Measurements from ENCODE around the gene TRIP6. TPM values are rescaled to one million over a fixed set of nuclear protein-coding genes. Genes with fewer than 3 reads are reported as not detected.

Gene TRIP6, protein sequence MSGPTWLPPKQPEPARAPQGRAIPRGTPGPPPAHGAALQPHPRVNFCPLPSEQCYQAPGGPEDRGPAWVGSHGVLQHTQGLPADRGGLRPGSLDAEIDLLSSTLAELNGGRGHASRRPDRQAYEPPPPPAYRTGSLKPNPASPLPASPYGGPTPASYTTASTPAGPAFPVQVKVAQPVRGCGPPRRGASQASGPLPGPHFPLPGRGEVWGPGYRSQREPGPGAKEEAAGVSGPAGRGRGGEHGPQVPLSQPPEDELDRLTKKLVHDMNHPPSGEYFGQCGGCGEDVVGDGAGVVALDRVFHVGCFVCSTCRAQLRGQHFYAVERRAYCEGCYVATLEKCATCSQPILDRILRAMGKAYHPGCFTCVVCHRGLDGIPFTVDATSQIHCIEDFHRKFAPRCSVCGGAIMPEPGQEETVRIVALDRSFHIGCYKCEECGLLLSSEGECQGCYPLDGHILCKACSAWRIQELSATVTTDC
- 10 to 100 TPM; 60.2 to 89.9 (median 81.2) TPM for total RNA-seq

DNA sequence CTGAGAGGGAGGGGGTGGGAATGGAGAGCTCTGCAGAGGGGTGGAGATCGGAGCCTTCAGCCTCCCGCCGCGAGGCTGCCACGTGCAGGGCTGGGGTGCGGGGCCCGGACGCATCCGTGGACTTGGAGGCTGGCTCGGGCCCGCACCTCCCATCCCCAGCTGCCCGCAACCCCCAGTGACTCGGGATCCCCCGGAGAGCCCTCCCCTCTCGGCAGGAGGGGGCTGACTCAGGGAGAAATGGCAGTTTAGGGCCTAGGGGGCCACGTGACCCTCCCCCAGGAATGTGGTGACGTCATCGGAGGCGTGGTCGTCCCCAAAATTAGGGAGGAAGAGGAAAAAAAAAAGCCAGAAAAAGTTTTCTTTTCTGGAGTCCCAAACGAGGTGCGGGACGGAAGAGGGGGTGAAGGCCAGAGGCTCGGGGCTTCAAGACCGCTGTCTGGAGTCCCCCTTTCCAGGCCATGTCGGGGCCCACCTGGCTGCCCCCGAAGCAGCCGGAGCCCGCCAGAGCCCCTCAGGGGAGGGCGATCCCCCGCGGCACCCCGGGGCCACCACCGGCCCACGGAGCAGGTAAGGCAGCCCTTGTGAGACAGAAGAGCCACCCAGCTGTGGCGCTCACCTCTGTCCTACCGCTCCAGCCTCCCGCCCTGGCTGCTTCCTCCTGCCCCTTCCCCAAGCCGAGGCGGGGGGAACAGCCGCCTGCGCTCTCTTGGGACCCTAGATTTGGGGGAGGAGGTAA, at the start of gene TRIP6:
Gene TRIP6, plus strand, starts transcription at position 348 of the 736 bp plus-strand sequence. Its CDS starts 111 bp downstream, at position 459.
- Histone ChIP-seq H3K36me3 (peaks cover 9 to 51% (median 30%) of the 10 kb centered on the region in 4 donors), H3K4me1 (peaks cover 30 to 55% (median 50%) of the 10 kb centered on the region in 4 donors), H3K9me3 (no peaks in the 10 kb centered on the region), H3K27ac (replicated peaks in 1 of 4) (peak within 1 kb of the TSS; percentile 95 to 99 (median 97)), H3K27me3 (no peaks in the 10 kb centered on the region), H3K4me3 (peak within 1 kb of the TSS; percentile 79 to 99 (median 84))
- DNase-seq (ENCODE audit: extremely low spot score) = peak; percentile 97
- WGBS = under 1% methylated on average over 24 of the region's 42 CpGs
- intact Hi-C loops (cut with DNase I) = no loop called here
- no peak for TF ChIP-seq EP300 (IDR thresholded peaks at IDR 0.05)
- TF ChIP-seq POLR2AphosphoS5 (IDR thresholded peaks at IDR 0.05) = peak; percentile 78 to 81
- TF ChIP-seq, protein P1, sequence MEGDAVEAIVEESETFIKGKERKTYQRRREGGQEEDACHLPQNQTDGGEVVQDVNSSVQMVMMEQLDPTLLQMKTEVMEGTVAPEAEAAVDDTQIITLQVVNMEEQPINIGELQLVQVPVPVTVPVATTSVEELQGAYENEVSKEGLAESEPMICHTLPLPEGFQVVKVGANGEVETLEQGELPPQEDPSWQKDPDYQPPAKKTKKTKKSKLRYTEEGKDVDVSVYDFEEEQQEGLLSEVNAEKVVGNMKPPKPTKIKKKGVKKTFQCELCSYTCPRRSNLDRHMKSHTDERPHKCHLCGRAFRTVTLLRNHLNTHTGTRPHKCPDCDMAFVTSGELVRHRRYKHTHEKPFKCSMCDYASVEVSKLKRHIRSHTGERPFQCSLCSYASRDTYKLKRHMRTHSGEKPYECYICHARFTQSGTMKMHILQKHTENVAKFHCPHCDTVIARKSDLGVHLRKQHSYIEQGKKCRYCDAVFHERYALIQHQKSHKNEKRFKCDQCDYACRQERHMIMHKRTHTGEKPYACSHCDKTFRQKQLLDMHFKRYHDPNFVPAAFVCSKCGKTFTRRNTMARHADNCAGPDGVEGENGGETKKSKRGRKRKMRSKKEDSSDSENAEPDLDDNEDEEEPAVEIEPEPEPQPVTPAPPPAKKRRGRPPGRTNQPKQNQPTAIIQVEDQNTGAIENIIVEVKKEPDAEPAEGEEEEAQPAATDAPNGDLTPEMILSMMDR (IDR thresholded peaks at IDR 0.05) = no peak

DNA sequence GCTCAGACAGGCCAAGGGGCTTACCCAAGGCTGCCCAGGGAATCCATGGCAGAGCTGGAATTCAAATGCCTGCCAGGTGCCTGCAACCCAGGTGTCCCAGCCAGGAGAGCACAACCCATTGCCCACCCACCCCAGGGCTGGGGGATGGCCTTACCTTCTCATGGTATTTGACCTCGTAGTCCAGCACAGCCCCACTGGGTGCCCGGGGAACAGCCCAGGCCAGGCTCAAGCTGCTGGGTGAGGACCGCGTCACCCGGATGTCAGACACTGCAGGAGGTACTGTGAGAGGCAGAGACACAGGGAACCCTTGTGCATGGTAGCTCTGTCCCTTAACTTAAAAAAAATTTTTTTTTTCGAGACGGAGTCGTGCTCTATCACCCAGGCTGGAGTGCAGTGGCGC, 48.8 kb upstream of the TRIP6 start:
- no peak for DNase-seq (ENCODE audit: extremely low spot score)
- Histone ChIP-seq H3K27me3 (no peaks in the 10 kb centered on the region), H3K27ac (replicated peaks in 1 of 4) (no peak overlapping the region), H3K36me3 (peaks cover 44 to 99% (median 96%) of the 10 kb centered on the region in 4 donors), H3K4me3 (no peak overlapping the region), H3K9me3 (no peaks in the 10 kb centered on the region), H3K4me1 (peaks cover 0 to 8% (median 3%) of the 10 kb centered on the region in 4 donors)
- 99% methylated on average over 7 of the region's 9 CpGs for WGBS
- no peak for TF ChIP-seq POLR2A (IDR thresholded peaks at IDR 0.05; ENCODE audit: low read depth)
- no peak for TF ChIP-seq POLR2AphosphoS5 (IDR thresholded peaks at IDR 0.05)
- no peak for TF ChIP-seq EP300 (IDR thresholded peaks at IDR 0.05)
- TF ChIP-seq, protein P1 (IDR thresholded peaks at IDR 0.05) = no peak
- intact Hi-C loops (cut with DNase I) = no loop called here

DNA sequence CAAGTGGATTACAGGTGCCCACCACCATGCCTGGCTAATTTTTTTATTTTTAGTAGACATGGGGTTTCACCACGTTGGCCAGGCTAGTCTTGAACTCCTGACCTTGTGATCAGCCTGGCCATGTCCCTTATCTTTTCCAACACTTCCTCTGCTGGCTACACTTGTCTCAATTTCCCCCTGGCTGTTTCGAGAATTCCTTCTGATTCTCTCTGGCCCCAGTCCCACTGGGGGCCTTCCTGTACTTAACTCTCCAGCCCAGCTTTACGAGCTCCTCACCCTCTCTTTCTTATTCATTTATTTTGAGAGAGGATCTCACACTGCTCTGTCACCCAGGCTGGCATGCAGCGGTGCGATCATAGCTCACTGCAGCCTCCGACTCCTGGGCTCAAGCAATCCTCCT, 48.4 kb upstream of the TRIP6 start:
- H3K4me1 ChIP-seq = peaks cover 2 to 12% (median 7%) of the 10 kb centered on the region in 4 donors
- WGBS = 89% methylated on average over 6 of the region's 6 CpGs
- DNase-seq (ENCODE audit: extremely low spot score) = no peak
- no peak overlapping the region for H3K4me3 ChIP-seq
- peaks cover 40 to 99% (median 96%) of the 10 kb centered on the region in 4 donors for H3K36me3 ChIP-seq
- TF ChIP-seq, protein P1 (IDR thresholded peaks at IDR 0.05) = no peak
- H3K27ac ChIP-seq (replicated peaks in 1 of 4) = no peak overlapping the region
- intact Hi-C loops (cut with DNase I) = no loop called here
- H3K27me3 ChIP-seq = no peaks in the 10 kb centered on the region
- H3K9me3 ChIP-seq = no peaks in the 10 kb centered on the region

DNA sequence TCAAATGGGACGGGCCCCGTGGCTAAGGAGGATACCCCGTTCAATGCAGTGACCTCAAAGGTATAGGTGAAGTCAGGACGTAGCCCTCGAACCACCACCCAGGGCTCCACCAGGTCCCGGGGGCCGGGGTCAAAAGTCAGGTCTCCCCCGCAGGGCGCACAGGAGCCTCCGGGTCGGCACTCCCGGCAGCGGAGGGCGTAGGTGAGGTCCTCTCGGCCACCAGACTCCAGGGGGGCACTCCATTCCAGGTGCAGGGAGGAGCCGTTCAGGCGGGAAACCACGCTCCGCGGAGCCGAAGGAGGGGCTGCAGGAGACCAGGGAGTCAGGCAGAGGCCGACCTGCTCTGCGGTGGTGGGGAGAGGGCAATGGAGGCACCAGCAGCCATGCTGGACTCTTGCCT, 47.6 kb upstream of the TRIP6 start:
- Histone ChIP-seq H3K9me3 (no peaks in the 10 kb centered on the region), H3K4me3 (no peak overlapping the region), H3K4me1 (peaks cover 9 to 20% (median 14%) of the 10 kb centered on the region in 4 donors), H3K36me3 (peaks cover 32 to 96% (median 91%) of the 10 kb centered on the region in 4 donors), H3K27ac (replicated peaks in 1 of 4) (no peak overlapping the region), H3K27me3 (no peaks in the 10 kb centered on the region)
- TF ChIP-seq EP300 (IDR thresholded peaks at IDR 0.05) = no peak
- TF ChIP-seq POLR2AphosphoS5 (IDR thresholded peaks at IDR 0.05) = no peak
- TF ChIP-seq POLR2A (IDR thresholded peaks at IDR 0.05; ENCODE audit: low read depth) = no peak
- intact Hi-C loops (cut with DNase I) = no loop called here
- DNase-seq (ENCODE audit: extremely low spot score) = no peak
- 90% methylated on average over 10 of the region's 23 CpGs for WGBS

All from esophagus muscularis mucosa (tissue), 4 donors.